PFSK-1 (cell line): Measurements from ENCODE around the gene ST6GALNAC1.

Experiments
- POLR2AphosphoS5 ChIP-seq: IDR thresholded peaks from 2 replicates; pipeline ENCODE4 v1.6.1; 2012; ENCODE audit warnings: low read depth, mild to moderate bottlenecking, control low read depth, low read length, moderate library complexity
- REST ChIP-seq, 2 experiments: IDR thresholded peaks; 2 replicates each; pipeline versions ENCODE4 v1.6.1 to v1.8.0; 2011 to 2012; ENCODE audit warnings: low read depth in 2 of 2, low read length in 2 of 2, control low read depth in 1 of 2, inconsistent platforms in 1 of 2, mild to moderate bottlenecking in 1 of 2, moderate library complexity in 1 of 2; ENCODE audit not compliant: insufficient read depth in 1 of 2
- SIN3A ChIP-seq: IDR thresholded peaks from 2 replicates; pipeline ENCODE4 v1.6.1; 2012; ENCODE audit warnings: mild to moderate bottlenecking, low read length, moderate library complexity, borderline replicate concordance; ENCODE audit not compliant: insufficient read depth
- TAF1 ChIP-seq: IDR thresholded peaks from 2 replicates; pipeline ENCODE4 v1.6.1; 2012; ENCODE audit warnings: low read length, control low read depth, borderline replicate concordance; ENCODE audit not compliant: insufficient read depth

GRCh38 chr17:76684756-76685155, 41.2 kb upstream of the ST6GALNAC1 start:
- TF ChIP-seq POLR2AphosphoS5 (no peak), SIN3A (no peak), REST (IDR thresholded peaks at IDR 0.05; ENCODE audit: insufficient read depth in 1 of 2, low read depth in 2 of 2, low read length in 2 of 2) (no peak), TAF1 (no peak)
